Smooth muscle cell of the pulmonary artery (primary cell): Measurements from ENCODE around the gene BDP1. TPM values are rescaled to one million over a fixed set of nuclear protein-coding genes. Genes with fewer than 3 reads are reported as not detected.

Source experiments
- total RNA-seq: library from RNA; depleted of rRNA; stranded (reverse); fragments of >200 nt; gene quantifications from 2 replicates; pipeline ENCODE4 v1.2.3, GENCODE V29; 2014

Gene BDP1
- 23.8 and 24.9 TPM in 2 replicates for total RNA-seq

GRCh38 chr5:71455427-71456361, at the start of gene BDP1:
Gene BDP1 (plus strand): TSS chr5:71455651. CDS start chr5:71455878, 227 bp downstream.

GRCh38 chr5:71586941-71587765, 131.7 kb downstream of the BDP1 start, which contains the start of gene MCCC2:
Gene MCCC2 (plus strand): TSS chr5:71587340. CDS start chr5:71587426, 86 bp downstream.

Other genes with a start within 250 kb of the BDP1 start
- gene MCCC2, start 131.7 kb downstream of the BDP1 start, total RNA-seq = 21.9 and 24.9 TPM in 2 replicates